HPDE6-E6E7 (cell line): ENCODE measurements around the gene MXRA7.

Experiments
- DNase-seq: peaks from one replicate; pipeline ENCODE4 v3.0.0; 2011; ENCODE audit warnings: missing footprints; ENCODE audit errors: extremely low spot score

Gene MXRA7

DNA sequence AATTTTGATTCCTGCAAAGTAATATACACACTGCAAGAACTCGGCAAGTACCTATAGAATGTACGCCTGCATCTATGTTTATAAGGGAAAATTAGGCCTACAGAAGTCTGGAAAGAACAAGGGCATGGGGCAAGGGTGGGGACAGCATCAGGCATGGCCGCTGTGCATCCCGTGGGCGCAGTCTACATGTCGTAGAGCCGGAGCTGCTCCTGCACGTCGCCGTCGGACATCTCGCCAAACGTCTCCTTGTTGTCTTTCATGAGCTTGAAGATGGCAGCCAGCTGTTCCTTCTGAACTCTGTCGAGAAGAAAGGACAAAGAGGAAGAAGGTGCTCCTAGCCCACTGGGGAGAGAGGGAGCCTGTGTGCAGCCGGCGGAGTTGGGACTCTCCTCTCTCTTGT, 33.4 kb downstream of the MXRA7 start:
- no peak for DNase-seq

DNA sequence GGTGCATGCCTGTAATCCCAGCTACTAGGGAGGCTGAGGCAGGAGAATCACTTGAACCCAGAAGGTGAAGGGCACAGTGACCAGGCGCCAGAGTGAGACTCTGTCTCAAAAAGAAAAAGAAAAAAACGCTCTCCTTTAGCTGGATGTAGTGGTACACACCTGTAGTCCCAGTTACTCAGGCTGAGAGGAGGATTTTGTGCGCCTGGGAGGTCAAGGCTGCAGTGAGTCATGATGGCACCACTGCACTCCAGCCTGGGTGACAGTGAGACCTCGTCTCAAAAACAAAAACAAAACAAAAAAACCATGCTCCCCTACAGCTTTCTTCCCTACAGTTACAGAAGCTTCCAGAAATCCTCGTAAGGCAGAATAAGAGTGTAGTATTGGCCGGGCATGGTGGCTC, 34.1 kb downstream of the MXRA7 start:
- DNase-seq: no peak

DNA sequence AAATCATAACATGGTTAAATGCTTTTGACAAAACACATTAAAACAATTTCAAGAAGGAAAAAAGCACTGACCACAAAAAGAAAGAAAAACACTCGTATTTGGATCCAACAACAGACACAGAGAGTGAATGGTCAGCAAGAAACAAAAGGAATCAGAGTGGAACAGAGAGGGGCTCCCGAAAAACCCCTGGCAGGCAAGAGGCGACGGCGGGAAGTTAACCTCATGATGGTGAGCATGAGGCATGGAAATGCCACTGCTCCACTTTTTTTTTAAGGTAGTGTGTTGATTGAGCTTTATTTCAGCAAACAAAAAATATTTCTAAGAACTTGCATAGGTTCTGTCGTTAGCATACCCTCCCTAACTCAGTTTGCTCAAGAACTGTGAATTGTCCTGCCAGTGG, 35.1 kb downstream of the MXRA7 start:
- no peak for DNase-seq

DNA sequence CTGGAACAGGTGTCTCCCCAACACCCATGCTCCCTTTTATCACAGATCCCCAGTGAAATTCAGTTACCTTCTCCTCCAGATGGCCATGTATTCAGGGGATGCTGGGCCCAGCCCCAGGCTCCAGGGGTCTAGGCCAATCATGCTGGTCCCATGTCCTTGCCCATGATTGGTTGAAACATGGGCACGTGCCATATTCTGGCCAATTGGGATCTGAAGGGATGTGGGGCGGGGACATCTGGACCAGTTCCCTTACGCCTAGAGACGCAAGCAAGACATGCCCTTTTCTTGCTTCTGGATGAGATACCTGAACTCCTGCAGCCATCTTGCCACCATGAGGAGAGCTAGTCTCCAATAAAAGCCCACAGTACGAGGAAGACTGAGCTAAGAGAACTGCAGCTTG, 36.2 kb downstream of the MXRA7 start:
- no peak for DNase-seq

DNA sequence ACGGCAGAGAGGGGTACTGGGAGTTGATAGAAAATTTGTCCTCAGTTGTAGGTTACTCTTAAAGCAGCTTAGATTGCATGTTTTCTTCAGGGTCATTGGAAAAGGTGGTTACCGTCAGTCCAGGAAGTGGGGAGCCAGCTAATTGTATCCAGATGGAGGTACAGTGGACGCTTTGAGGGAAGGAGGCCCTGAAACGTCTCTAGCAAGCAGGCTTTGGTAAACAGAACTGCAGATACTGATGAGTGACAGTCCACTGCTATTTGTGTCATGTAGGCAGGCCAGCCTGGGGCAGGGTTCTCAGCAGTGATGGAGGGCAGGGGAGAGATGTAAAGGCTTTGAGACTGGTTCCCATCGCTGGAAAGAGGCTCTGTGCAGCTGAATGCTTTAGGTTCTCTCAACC, 37.0 kb downstream of the MXRA7 start:
- no peak for DNase-seq

DNA sequence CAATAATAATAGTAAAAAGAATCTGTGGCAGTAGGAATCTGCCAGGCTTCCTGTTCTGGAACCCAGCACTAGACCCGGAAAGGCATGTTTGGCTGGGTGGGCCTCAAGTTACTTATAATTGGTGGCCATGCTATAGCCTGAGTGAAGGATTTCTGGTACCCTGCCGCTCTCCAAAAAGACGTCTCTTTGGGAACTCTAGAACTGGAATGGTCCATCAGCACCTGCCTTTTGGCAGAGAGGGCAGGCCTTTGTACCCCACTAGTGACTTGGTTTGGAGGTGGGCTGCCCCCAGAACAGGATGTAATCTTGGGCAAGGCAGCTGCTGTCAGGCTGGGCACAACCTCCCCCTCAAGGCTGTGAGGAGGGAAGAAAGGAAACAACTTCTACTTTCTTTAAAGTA, 37.9 kb downstream of the MXRA7 start:
- DNase-seq: no peak

DNA sequence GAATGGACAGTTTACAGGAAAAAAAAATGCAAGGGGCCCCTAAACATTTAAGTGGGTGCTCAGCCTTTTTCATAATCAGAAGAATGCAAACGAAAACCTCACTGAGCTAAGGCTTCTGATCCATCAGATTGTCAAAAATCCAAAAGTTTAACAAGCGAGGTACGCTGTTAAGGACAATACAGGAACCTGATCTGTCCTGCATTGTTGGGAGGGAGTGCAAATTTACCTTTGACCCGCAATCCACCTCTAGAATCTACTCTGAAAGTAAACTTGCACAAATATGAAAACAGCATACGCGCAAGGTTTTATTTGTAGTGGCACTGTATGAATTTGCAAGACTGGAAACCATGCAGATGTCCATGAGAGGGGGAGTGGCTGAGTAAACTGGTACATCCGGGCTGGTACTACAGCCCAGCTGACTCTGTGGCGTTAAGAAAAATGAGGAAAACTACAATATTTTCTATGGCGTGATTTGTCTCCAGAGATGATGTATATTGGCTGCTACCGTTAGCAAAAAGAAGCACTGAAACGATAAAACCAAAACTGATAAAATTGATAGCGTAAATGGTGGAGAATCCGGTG, 38.4 kb downstream of the MXRA7 start:
- no peak for DNase-seq

DNA sequence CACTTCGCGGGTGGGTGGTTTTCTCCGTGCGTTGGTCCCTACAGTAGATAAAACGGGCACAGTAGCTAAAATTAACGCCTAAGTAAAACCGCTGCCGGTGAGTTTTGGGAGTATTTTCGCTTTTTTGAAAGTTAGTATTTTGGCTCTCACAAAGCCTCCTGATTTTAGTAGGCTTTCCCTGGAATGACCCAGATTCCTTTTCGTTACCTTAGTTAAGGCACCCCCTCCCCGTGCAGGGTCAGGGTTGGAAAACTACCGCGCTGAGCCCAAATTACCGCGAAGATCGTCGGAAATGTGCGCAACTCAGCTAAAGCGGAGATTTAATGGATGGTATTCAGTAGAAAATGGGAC, 38.9 kb downstream of the MXRA7 start:
- DNase-seq: no peak

DNA sequence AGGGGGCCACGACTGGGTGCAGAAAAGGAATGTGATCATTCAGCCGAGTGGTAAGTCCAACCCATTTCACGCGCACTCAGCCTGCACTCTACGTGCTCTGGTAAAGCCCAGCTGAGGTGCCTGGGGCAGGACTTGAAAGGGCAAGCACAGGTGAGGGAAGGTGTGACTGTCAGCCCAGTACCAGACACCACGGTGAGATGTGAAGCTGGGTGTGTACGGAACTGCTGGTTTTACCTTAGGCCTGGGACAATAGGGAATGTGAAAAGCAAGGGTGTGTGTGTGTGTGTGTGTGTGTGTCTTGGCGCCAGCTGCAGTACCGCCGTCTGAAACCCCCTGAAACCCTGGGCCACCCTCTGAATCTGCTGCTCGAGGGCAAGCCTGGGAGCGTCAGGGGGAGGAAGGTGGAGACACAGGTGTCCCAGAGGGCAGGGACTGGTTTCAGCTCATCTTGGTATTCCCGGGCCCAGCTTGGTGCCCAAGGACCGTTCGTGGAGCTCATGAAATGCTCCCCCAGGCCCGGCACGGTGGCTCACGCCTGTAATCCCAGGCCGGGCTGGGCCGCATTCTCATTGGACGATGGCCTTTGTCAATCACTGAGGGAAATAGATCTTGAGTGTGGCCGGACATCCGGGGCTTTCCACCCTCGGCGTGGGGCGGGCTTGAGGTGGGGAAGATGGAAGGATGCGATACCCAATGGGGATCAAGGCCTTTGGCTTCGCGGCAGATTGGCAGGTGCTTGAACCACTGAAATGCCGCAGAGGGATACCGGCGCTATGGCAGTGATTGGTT, 39.4 kb downstream of the MXRA7 start:
- peak; percentile 98 for DNase-seq

DNA sequence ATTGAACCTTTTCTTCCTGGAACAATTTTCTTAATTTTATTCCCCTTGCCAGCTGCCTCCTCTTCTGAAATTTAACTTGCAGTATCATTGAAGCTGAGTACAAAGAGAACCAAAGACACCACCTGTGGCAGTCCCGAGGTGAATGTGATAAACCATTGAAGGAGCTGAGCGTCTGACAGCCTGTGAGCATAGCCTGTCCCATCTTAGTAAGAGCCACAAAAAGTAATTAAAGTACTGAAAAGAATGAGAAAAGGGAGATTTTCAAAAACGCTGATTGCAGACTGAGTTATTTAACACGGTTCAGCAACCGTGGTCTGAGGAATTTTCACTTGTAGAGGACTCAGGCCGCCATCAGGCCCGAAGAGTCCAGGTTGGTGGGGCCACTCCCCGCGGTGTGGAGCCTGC, 40.0 kb downstream of the MXRA7 start:
- DNase-seq: no peak

DNA sequence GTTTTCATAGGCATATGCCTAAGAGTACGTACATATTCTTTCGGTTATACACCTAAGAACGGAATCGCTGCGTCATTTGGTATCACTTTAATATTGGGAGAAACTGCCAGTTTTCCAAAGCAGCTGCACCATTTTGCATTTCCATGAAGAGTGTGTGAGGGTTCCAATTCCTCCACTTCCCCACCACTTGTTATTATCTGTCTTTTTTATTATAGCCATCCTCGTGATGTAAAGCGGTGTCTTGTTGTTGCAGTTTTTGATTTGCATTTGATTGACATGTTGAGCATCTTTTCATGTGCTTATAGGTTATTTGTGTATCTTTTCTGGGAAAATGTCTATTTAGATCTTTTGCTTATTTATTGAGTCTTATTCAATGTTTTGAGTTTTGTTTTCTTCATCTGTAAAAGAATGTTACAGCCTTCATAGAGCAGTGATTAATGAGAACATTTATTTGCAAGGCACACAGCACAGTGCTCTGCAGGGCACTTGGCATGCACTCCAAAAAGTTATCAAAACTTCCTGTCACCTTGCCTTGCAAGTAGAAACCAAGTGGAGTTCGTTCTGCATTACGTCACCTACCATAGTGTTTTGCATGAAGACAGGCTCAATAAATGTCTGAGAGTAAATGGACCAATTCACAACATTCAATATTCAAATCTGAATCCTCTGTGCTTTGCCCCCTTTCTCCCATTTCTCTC, 40.6 kb downstream of the MXRA7 start:
- no peak for DNase-seq

DNA sequence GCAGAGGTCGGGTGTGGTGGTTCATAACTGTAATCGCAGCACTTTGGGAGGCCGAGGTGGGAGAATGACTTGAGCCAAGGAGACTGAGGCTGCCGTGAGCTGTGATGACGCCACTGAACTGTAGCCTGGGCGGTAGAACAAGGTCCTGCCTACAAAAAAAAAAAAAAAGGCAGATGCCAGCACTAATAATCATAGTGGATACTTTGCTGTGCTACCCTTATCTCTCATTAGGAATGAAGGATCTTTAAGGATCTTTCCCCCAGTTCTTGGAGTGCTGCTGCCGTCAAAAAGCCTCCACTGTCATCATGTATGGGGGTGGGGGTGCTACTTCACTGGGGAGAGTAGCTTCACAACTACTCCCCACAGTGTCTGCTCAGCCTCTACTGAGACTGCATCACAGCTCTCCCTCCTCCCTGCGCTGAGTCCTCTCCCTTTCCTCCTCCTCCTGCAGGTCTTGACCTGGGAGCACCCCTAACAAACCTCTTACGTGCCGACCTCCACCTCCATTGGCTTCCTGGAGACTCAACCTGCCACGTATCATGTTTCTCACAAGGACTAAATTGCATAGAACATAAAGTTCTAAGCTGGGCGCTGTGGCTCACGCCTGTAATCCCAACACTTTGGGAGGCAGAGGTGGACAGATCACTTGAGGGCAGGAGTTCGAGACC, 42.8 kb downstream of the MXRA7 start:
- DNase-seq: no peak

DNA sequence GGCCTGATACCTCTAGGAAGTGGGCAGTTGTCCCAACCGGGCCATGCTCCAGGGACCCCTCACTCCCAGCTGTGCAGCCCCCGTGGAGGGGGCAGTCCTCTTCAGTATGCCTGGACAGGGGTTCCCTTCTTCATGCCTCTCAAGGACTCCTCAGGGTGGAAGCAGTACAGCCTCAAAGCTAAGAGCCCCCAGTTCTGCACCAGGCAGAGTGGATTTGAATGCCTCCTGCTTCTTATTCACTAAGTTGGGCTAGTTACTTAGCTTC, 43.3 kb downstream of the MXRA7 start:
- DNase-seq: no peak

DNA sequence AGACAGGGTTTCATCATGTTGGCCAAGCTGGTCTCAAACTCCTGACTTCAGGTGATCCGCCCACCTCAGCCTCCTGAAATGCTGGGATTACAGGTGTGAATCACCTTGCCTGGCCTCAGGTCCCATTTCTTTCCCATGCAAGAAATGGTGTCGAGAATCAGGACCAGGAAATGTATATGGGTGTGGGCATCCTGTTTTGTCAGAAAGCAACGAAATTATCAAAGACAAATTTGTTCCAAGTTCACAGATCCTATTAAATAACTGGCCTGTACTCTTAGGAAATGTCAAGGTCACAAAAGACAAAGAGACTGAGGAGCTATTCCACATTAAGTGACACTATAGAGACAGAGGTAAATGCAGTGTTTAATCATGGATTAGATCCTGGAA, 50.1 kb downstream of the MXRA7 start:
- no peak for DNase-seq

DNA sequence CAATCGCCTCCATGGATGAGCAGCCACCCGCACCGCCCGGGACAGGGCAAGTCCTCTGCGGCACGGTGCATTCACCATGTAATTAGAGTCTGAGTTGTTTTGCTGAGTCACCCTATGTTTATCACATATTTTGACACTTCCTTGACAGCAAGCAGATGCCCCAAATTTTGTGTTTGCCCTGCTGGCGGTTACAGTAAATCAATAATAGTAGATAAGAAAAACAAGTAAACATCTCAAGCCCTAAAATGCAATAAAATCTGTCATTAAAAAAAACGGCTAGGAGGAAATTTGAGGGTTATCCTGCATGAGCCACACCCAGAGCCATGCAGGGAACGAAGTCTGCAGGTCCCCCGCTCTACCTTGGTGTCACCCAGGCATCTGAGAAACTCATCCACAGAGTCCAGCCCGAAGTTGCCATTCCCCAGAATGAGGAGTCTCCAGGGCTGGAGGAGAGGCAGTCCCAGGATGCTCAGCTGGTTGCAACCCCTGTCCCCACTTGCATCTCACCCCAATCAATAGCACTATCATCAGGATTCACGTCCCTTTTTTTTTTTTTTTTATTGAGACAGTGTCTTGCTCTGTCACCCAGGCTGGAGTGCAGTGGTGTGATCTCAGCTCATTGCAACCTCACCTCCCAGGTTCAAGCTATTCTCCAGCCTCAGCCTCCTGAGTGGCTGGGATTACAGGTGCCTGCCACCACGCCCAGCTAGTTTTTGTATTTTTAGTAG, 50.7 kb downstream of the MXRA7 start:
- peak; percentile 46 for DNase-seq

DNA sequence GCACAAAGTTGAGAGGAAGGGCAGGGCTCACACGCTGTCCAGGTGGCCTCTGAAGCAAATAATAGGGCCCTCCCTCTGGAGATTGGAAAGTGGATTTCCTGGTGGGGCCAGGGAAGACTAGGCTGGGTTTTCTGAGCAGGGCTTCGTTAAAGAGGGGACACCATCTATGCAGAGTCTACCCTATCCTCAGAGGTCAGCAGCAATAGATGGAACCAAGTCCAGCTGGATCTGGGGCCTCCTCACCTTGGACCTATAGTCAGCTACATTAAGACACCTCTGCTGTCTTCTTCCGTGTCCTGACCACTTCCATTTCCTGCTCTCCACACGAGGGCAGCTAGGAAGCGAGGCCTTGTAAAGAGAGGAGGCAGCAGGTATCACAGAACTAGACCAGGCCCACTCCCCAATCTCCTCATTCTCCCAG, 52.5 kb downstream of the MXRA7 start:
- no peak for DNase-seq

DNA sequence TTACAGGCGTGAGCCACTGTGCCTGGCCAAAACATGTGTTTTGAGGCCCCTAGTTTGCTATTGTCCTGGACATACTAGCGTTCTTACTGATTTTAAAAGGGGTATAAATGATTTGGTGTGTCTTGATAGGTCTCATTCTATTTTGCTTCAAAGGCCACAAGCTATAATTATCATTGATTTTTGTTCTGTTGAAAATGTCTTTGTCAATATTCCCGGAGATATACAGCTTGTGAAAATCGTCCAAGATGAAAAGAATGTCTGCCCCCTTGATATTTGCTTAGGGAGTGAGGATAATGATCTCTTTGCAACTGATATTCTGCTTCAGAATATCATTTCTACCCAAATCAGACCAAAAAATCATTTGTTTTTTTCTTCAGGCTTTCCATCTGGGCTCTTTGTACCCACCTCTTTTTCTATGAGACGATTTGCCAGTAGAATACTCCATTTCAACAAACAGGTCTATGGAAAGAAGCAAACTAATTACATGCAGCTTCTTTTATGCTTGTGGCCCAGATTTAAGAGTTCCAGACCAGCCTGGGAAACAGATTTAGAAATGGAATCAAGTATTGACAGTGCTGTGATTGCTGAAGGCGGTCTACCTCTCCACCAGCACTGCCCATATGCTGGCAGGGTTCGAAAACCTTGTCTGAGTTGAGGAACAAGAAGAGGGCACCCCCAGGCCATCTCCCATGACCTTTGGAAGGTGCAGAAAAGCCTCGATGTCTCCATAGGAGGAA, 53.1 kb downstream of the MXRA7 start:
- DNase-seq: no peak

DNA sequence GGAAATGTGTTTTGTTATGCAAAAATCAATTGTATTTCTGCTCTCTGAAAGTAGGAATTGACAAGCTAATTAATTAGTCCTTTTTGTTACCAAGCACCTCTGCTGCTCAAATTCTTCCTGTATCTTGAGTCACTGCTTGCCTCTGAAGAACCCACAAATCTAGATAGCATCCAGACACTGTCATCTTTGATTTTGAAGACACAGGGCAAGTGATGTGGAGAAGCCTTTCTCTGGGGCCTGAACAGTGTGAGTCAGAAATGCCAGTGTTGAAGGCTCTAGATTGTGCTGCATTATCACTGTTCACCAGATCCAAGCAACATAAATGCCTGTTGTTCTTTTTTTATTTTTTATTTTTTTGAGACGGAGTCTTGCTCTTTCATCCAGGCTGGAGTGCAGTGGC, 56.4 kb downstream of the MXRA7 start:
- DNase-seq: no peak

DNA sequence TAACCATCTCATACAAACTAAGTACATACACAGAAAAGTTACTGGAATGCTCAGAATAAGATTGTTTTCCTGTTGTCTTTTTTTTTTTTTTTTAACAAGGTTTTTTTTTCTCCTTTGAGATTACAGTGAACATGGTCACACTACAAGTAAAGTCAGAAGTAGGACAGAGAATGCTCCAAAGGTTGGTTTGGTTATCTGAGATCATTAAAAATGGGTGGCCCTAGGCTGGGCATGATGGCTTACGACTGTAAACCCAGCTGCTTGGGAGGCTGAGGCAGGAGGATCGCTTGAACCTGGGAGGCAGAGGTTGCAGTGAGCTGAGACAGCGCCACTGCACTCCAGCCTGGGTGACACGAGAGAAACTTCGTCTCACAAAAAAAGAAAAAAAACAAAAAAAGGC, 60.3 kb downstream of the MXRA7 start:
- DNase-seq: no peak

DNA sequence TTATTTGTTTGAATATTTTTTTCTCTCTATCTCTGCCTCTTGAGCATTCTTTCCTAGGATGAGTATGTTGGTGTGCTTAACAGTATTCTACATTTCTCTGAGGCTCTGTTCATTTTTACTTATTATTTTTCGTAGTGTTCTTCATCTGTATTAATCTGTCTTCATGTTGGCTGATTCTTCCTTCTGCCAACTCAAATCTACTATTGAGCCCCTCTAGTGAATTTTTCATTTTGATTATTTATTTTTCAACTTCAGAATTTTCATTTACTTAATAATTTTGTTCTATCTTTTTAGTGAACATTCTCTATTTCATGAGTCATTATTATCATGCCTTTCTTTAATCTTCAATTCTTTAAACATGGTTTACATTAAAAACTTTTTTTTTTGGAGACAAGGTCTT, 64.1 kb downstream of the MXRA7 start:
- no peak for DNase-seq

DNA sequence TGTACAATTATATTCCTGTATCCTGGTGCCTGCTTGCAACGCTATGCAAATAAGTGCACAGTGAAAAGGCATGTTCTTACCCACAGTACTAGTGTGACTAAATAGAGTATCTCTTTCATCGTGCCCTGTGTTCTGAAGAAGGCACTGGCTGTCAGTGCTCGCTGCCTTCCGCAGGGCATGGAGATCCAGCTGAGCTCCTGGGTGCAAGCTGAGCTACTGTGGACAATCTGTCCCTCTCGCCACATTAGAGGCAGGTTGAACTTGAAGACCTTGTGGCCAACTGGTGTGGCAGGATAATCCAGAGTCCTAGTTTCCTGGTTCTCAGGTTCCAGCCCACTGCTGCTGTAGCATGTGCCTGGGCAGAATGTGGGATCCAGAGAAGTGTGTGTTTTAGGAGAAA, 65.3 kb downstream of the MXRA7 start:
- no peak for DNase-seq

DNA sequence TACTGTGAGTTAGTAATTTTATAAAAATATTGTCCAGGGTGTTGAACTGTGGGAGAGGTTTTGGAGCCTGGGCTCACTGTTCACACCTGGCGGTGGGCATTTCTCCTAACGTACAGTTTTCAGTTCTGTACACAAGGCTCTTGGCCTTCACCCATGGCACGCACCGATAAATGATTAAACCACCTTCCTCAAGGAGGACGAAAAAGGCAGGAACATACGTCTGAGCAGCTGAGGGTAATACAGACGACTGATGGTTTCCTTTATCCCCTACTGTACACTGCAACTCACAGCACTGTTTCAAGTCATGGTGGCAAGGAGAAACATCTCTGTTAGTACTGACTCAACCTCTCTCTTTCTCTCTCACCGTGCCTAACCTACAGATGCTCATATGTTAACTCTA, 65.8 kb downstream of the MXRA7 start:
- DNase-seq: no peak
